ENCODE results near the gene SLC39A3. TPM values are rescaled to one million over a fixed set of nuclear protein-coding genes. Genes with fewer than 3 reads are reported as not detected.

Gene SLC39A3
- polyA plus RNA-seq, 3 donors = 23.8 to 30.3 (median 26.9) TPM

GRCh38 chr19:2756921-2757881 is 17.4 kb upstream of the SLC39A3 start:
- DNase-seq (ENCODE audit: extremely low read depth in 1 of 11, low read depth in 9 of 11, low spot score in 4 of 11) = no peak

DNA sequence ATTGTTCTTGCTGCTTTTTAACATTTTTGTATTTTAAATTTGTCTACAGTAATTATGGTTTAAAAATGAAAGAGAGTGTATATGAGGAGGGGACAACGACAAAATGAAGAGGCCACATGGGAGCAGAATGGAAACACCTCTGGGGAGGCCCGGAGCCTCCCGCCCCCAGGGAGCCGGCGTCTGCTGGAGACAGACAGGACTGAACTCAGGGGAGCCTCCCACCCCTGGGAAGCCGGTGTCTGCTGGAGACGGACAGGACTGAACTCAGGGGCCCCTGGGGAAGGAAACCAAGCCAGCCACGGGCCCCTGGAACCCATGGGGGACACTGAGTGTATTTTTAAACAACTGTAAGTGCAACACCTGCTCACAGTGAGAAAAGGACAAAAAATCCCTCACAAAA is 16.7 kb upstream of the SLC39A3 start:
- DNase-seq (ENCODE audit: extremely low read depth in 1 of 11, low read depth in 9 of 11, low spot score in 4 of 11) = no peak

DNA sequence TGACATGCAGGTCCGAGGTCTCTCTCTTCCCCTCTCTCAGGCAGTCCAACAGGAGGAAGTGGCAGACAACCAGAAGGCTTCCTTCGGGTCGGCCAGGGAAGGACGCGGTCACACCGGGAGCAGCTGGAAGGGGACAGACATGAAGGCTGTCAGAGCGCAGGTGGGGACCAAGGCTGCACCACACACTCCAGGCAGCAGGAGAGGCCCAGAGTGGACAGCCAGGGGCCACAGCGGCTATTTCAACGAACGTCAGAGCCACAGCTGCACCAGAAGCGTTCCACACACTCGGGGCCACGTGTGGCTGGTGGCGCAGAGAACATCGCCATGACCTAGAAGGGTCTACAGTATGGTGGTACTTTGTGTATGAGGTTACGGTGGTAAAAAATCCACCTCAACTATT is 16.0 kb upstream of the SLC39A3 start:
- DNase-seq (ENCODE audit: extremely low read depth in 1 of 11, low read depth in 9 of 11, low spot score in 4 of 11) = no peak

DNA sequence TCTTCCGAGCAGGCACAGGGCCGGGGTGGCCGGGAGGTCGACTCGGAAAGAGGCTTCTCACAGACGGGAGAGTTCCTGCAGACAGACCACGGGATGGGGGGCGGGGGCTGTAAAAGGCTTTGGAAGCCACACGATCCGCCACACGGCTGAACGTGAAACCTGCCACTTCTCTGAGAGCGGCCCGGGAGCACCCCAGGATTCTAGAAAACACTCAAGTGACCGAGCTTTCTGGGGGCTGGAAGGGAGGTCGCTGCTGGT is 15.6 kb upstream of the SLC39A3 start:
- no peak for DNase-seq (ENCODE audit: extremely low read depth in 1 of 11, low read depth in 9 of 11, low spot score in 4 of 11)

DNA sequence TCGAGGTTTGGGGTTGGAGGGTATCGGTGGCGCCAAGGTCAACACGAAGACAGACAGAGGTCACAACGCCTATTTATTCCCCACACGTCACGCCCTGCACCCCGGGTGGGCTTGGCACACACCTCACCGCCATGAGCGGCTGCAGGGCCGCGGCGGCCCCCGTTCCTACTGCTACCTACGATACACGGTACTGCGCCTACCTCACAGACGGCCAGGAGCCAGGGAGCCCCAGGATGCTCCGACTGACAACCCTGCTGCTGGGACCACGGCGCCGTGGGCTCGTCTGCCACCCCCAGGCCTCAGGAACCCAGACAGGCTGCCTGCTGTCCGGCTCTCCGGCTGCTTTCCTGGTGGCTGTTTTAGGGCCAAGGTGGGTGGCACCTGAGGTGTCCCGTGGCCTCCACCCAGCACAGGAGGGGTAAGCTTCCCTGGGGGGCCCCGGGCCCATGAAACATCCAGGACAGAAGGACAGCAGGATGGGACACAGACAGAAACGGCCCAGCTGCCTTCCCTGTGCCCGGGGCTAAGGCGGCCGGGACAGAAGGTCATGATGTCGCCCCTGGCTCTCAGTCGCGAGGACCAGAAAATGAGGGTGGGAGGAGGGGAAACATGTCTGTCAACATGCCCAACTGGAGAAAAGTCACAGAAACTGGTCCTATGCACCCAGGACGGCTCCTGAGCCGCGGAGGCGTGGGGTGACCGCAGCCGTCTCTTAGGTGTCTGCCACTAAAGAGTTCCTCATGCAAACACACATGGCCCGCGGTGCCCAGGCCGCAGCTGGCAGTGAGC is 15.0 kb upstream of the SLC39A3 start:
- DNase-seq (ENCODE audit: extremely low read depth in 1 of 11, low read depth in 9 of 11, low spot score in 4 of 11) = no peak

- DNase-seq (ENCODE audit: extremely low read depth in 1 of 11, low read depth in 9 of 11, low spot score in 4 of 11) = no peak
Observed at GRCh38 chr19:2751438-2751830, 11.6 kb upstream of the SLC39A3 start.

- no peak for DNase-seq (ENCODE audit: extremely low read depth in 1 of 11, low read depth in 9 of 11, low spot score in 4 of 11)
Observed at GRCh38 chr19:2750808-2751437, 11.1 kb upstream of the SLC39A3 start.

DNA sequence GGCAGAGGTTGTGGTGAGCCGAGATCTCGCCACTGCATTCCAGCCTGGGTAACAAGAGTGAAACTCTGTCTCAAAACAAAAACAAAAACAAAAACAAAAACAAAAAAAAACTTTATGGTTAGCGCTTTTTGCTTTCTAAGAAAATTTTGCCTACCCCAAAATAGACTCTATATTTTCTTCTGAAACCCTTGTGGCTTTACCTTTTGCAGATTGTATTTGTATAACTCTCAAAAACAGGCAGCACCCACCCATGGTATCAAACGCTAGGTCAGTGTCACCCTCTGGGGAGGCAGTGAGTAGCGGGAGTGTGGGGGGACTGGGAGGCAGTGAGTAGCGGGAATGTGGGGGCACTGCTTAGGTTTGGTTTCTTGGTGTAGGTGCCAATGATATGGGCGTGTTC is 7.5 kb upstream of the SLC39A3 start:
- no peak for DNase-seq (ENCODE audit: extremely low read depth in 1 of 11, low read depth in 9 of 11, low spot score in 4 of 11)

- DNase-seq (ENCODE audit: extremely low read depth in 1 of 11, low read depth in 9 of 11, low spot score in 4 of 11) = no peak
Observed at GRCh38 chr19:2744113-2744512, 4.3 kb upstream of the SLC39A3 start.

GRCh38 chr19:2743099-2743498 is 3.3 kb upstream of the SLC39A3 start:
- DNase-seq (ENCODE audit: extremely low read depth in 1 of 11, low read depth in 9 of 11, low spot score in 4 of 11) = no peak

- no peak for DNase-seq (ENCODE audit: extremely low read depth in 1 of 11, low read depth in 9 of 11, low spot score in 4 of 11)
Observed at GRCh38 chr19:2740314-2740656, 468 bp upstream of the SLC39A3 start.

DNA sequence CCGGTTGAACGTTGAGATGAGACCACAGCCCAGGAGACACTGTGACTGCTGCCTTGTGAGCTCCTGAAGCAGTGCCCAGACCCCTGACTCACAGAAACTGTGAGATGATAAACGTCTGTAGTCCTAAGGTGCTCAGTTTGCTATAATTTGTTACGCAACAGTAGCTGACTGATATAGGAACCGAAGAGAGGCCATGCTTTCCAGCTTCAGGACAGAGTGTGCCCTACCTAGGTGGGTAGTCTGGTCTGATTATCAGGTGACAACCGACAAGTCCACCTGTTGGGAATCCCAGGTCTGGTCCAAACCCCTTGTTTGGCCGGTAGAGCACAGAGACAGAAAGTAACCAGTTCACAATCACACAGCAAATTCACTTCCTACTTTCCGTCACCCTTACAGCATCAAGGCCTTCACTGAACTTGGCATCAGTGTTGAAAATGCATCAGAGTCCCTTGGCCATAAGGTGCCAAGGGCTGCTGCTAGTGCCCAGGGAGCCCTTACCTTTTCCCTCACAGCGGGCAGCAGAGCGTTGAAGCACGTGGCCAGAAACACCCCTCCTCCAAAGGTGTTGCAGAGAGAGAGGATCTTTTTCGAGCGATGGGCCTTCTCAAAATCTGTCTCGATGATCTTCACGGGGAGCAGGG is 3.1 kb downstream of the SLC39A3 start:
- DNase-seq (ENCODE audit: extremely low read depth in 1 of 11, low read depth in 9 of 11, low spot score in 4 of 11) = no peak

DNA sequence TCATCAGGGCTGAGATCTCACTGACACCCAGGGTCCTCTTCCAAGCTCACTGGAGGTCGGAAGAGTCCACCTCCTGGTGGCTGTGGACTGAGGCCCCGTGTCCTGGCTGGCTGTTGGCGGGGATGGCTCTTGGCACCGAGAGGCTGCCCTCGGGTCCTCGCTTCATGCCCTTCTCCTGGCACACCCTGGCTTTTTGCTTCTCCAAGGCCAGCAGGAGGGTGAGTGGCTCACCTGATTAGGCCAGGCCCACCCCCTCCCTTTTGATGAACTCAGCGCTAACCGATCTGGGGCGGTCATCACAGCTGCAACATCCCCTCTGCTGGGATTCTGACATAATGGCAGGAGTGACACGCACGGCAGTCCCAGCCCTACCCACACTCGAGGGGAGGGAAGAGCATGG is 4.4 kb downstream of the SLC39A3 start:
- no peak for DNase-seq (ENCODE audit: extremely low read depth in 1 of 11, low read depth in 9 of 11, low spot score in 4 of 11)

DNA sequence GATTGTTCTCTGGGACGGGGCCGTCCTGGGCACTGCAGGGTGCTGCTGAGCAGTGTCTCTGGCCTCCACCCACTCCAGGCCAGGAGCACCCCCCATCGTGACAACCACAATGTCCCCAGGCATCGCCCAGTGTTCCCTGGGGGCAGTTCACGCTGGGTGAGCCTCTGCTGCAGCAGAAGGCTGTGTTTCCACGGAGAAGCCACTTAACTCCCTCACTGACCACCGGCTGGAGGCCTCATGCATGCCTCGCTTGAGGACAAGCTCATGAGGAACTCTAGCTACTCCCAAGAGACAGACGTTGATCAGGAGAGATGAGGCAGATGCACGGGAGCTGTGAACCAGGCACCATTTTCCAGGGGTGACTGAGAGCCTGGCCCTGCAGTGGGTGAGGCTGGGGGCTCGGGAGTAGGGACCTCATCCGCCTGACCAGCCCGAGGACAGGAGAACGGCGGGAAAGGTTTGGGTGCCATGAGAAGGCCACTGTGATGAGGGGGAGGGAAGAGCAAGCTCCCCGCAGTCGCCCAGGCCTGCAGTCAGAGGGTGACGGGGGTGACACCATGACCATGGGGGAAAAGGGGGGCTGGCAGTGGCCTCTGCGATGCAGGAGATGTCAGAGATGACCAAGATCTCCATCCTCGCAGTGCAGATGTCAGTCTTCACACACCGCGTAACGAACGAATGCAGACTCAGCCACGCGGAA is 5.1 kb downstream of the SLC39A3 start:
- no peak for DNase-seq (ENCODE audit: extremely low read depth in 1 of 11, low read depth in 9 of 11, low spot score in 4 of 11)

DNA sequence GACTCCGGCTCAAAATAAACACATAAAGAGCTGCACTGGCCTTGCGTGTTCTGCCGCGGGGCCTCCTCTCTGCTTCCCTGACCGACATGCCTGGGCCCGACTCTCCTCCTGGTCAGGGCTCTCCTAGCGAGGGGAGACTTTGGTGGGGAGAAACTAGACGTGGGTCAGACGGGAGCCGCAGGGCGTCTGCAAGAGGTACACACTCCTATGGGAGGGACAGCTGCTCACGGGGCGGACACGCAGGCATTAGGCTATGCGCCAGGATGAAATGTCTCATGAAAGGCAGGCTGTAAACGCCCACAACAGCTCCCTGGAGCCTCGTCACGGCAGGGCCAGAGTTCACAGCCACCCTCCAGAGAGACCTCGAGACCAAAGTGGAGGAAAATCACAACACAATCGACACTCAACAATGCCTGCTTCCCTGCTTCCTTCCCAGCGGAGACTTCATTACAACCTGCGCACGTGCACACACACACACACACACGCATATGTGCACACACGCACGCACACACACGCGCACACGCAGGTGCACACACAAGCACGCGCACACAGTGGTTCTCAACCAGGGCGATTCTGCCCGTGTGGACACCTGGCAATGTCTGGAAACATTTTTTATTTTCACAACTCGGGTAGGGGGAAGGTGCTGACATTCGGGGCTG is 5.8 kb downstream of the SLC39A3 start:
- no peak for DNase-seq (ENCODE audit: extremely low read depth in 1 of 11, low read depth in 9 of 11, low spot score in 4 of 11)

- DNase-seq (ENCODE audit: extremely low read depth in 1 of 11, low read depth in 9 of 11, low spot score in 4 of 11) = no peak
Observed at GRCh38 chr19:2732883-2733282, 6.9 kb downstream of the SLC39A3 start.

DNA sequence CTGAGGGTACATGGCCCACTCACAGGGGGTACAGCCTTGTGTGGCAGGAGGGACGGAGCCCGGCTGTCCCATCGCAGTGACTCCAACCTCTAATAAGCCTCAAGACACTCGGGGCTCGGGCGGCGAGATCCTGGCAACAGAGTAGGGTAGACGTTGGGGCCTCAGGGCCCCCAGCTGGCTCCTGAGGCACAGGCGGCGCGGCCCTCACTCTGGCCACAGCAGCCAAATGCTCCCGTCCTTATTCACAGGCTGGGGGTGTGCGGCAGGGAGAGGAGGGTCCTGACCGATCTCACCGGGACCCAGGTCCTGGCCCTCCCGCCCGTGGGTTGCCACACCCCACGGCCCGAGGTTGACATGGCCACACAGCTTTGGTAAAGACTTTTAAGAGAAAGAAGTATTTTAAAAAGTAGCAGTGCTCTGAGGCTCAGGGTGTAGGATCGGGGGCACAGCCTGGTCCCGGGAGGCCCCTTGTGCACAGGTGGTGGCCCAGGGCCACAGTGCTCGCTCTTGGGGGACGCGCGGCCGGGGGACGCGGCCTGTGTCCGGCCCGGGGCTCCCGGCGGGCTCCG is 7.6 kb downstream of the SLC39A3 start:
- DNase-seq (ENCODE audit: extremely low read depth in 1 of 11, low read depth in 9 of 11, low spot score in 4 of 11) = no peak

Data from renal cortex interstitium (tissue), 11 donors.